EL (cell line): Measurements from ENCODE around the gene BCL7B.
"Not testable (repeated sequence)": the region's sequence is repeated elsewhere in the genome, so short reads cannot be mapped to it uniquely, and the experiment has no call there.

Source experiments
- DNase-seq: peaks from one replicate; pipeline ENCODE4 v3.0.0-alpha.2; 2016

BCL7B gene

DNA sequence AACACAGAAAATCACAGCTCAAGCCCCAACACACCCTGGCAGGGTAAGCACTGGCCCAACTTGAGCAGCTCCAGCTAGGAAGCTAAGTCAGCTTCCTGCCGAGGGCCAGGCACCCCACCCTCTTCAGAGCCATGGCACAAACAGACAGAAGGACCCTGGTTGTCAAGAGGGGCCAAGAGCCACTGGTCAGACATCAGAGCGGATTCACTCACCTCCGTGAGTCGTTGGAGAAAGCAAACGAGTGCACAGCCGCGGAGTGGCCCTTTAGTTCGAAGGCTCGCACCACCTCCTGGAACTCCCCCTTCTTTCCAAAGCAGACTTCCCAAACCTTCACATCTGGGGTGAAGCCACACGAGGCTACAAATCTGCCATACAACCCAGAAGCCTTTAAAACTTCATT is 13.5 kb upstream of the BCL7B start:
- no peak for DNase-seq

DNA sequence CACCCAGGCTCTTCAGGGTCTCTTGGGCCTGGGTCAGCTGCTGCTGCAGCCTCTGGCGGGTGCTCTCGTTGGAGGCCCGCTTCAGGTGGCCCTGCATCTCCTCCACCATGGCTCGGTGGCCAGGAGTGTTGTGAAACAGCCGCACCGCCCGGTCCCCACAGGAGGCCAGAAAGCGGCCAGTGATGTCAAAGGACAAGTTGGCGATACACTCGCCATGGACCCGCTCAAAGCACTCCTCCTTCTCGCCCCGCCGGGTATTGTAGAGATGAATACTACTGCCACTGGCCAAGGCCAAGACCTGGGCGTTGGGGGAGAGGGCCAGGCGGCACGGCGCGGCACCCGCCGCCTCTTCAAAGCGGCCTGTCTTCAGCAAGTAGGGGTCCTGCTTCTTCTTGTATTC is 13.0 kb upstream of the BCL7B start:
- no peak for DNase-seq

DNA sequence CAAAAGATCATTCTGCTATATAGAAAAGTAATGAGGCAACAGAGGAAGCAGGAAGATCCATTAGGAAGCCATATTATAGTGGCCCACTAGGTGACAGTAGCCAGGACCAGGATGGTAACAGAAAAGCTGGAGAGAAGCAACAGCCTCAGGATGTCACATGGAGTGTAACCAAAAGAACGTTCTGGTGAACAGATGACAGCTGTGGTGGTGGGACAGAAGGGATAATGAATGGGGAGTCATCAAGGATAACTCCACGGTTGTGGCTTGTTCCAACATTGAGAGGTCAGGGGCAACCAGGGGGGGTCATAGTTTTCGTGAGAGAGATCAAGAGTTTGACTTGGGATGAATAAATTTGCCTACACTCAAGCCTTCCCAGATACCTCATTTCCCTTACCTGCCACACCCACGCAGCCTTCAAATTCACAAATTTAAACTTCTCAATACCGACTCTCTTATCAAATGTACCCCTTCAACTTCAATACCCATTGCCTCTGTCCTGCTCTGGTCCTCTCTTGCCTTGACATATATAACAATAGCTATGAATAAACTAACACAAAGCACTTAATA is 11.6 kb upstream of the BCL7B start:
- no peak for DNase-seq

DNA sequence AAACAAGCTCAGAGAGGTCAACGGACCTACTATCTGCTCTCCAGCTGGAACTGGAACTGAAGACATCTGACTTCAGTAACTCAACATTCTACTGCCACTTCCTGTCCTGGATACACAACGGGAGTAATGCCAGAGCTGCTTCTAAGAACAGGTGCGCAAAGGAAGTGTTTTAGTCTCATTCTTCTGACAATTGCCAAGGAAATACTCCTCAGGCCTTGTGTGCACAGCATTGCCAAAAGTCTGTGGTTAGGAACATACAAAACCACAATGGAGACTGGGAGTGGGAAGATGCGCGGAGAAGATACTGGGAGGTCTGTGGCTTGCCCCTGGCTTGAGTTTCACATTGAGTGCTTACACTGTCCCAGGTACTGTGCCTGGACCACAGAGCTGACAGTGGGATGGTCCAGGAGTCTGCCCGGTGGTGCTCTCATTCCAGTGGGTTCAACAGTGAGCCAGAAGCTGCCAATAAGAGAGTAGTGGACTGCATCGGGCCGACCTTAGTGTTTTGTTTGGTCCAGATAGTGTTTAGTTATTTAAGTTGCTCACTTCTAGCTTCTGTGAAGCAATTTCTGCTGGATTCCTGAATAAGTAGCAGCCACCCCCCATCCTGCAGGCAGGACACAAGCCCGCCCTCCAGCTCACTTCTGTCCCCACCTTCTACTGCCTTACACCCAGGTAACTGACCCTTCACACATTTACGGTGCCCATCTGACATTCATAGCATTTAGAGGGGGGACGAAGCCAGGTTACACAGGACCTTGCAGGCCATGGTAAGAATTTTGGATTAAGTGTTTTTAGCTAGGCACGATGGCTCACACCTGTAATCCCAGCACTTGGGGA is 10.6 kb upstream of the BCL7B start:
- DNase-seq, result no peak

DNA sequence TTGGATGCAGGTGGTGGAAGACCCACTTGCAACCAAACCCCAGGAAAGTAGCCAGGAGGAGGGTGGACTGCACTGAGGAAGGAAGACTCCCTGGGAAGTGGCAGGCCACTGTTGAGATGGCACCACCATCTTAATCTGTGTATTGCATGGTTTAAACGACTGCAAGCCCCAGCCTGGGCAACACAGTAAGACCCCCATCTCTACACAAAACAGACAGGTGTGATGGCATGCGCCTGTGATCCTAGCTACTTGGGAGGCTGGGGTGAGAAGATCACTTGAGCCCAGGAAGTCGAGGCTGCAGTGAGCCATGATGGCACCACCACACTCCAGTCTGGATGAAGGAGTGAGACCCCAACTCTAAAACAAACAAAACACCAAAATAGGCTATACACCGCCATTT is 9.7 kb upstream of the BCL7B start:
- DNase-seq, result no peak

DNA sequence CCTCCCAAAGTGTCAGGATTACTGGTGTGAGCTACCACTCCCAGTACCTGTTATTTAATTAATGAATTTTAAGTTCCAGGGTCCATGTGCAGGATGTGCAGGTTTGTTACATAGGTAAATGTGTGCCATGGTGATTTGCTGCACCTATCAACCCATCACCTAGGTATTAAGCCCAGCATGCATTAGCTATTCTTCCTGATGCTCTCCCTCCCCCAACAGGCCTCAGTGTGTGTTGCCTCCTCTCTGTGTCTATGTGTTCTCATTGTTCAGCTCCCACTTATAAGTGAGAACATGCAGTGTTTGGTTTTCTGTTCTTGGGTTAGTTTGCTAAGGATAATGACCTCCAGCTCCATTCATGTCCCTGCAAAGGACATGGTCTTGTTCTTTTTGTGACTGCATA is 8.9 kb upstream of the BCL7B start:
- DNase-seq, result not testable (repeated sequence)

DNA sequence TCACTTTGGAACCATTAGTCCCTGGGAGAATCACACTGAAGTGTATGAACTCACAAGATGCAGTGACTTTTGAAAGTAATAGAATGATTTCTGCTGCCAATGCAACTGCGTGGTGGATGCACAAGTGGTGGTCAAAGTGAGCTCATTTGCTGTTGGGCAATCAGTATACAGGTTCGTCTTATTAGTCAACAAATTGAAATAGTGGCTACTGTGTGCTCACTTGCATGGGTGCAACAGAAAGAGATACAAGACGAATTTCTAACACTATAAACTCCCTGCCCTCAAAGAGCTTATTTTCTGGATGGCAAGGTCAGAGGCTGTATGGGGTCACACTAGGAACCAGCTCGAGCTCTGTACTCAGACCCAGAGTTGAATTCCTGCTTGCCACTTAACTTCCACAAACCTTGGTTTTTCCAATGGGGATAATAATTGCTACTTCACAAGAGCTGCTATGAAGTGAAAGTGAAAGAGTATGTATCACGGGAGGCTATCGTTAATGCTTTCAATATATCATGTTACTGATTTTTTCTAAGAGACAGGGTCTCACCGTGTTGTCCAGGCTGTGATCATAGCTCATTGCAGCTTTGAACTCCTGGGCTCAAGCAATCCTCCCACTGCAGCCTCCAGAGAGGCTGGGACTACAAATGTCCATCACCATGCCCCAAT is 8.3 kb upstream of the BCL7B start:
- DNase-seq, result no peak

DNA sequence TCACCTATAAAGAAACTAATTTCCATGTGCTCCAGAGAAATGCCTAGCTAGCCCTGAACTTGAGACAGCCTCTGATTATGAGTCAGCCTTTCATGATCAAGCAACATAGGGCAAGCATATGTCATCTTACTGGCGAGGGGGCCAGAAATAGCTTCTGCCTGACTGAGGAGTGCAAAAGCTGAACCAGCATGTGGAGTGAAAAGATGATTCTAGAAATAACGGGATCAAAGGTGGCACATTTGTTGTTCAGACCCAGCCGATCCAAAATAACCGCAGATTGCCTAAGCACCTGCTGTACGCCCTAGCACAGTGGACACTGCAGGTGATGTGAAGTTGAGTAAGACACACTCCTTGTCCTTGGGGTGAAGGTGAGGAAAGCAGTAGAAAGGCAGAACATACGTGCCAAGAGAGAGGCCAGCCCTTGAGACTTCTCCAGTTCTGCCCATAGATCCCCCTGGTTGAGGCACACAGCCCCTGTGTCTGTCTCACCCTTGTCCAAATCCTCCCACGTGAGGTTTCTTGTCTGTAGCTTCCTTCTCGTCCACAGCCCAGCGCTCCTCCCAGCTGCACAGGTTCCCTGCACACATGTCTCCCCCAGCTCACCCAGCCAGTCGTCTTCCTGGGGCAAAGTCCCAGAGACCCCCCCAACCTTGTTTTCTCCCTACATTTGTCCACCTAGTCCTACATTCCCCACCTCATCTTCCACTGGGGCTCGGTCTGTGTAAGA is 2.8 kb upstream of the BCL7B start:
- peak; percentile 80 for DNase-seq

DNA sequence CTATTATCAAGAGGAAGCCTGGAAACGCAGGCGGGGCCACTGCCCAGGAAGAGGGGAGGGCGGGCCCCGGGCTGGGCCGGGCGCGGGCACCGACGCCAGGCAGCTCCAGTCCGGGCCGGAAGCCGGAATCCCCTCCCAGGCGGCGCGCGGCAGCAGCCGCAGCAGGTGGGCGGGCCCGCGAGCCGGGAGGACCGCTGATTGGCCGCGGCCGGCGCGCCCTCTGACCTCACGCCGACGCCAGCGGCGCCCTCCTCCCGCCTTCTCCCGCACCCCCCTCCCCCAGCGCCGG is 438 bp downstream of the BCL7B start:
- DNase-seq, result peak; percentile 94

DNA sequence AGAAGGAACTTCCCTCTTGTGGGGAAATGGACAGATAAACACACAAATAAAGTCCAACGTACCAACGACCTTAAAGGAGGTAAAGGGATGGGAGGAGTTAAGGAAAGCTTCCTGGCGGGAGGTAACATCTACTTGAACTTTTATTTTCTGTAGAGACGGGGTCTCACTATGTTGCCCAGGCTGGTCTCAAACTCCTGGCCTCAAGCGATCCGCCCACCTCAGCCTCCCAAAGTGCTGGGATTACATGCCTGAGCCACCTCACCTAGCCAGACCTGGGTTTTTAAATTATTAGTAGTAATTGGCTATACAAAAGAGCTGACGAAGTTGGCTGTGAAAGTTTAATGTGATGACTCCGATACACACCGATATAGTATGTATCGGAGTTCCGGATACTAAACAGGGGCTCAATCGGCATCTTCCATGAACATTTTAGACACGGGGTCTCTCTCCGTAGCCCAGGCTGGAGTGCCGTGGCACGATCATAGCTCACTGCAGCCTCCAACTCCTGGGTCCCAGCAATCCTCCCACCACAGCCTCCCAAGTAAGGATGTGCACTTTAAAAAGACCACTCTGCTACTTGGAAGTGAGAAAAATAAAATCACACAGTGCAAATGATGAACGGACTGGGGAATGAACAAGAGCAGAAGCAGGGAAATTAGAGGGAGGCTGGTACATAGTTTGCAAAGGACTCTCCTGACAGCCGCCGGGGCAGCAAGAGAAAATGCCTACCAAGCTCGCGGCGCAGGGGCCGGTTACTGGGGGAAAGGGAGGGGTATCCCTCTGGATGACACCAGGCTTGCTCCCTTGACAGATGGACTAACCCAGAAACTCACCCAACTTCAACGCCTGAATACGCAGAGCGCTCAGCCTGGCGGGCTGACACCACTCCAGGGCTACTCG is 1.0 kb downstream of the BCL7B start:
- no peak for DNase-seq

DNA sequence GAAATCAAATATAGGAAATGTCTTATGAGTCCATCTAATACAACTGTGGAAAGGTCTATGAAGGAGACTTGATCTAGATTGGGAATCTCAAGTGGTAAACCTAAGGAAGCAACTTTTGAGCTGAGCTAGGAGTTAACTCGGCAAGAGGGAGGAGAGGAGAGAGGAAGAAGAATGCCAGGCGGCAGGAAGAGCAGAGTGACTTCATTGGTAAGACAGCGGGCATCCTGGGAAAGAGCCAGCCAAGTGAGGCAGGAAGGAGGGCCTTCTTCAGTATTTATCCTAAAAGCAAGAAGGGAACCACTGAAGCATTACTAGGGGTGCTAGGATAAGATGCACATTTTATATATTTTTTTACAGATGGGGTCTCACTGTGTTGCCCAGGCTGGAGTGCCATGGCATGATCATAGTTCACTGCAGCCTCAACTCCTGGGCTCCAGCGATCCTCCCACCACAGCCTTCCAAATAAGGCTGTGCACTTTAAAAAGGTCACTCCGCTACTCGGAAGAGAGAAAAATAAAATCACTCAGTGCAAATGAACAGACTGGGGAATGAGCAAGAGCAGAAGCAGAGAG is 2.0 kb downstream of the BCL7B start:
- DNase-seq, result peak; percentile 49

DNA sequence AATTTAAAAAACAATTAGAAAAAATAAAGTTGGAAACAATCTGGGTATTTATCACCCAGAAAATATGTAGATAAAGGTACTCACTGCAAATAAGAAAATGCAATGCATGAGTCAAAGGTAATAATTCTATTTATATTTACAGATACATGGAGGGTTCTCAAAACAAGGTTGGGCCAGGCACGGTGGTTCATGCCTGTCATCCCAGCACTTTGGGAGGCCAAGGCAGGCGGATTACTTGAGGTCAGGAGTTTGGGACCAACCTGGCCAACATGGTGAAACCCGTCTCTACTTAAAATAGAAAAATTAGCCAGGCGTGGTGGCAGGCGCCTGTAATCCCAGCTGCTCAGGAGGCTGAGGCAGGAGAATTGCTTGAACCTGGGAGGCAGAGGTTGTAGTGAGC is 7.4 kb downstream of the BCL7B start:
- not testable (repeated sequence) for DNase-seq

DNA sequence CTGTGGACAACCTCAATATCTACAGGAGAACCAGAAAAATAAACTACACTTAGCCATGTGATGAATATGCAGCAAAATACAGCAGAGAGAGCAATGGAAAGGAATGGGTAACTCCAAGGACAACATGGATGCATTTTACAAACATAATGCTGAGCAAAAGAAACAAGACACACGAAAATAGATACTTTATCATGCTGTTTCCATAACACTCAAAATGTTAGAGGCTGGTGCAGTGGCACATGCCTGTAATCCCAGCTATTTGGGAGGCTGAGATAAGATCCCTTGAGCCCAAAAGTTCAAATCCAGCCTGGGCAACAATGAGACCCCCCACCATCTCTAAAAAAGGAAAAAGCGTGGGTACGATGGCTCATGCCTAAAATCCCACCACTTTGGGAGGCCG is 8.3 kb downstream of the BCL7B start:
- DNase-seq, result no peak

DNA sequence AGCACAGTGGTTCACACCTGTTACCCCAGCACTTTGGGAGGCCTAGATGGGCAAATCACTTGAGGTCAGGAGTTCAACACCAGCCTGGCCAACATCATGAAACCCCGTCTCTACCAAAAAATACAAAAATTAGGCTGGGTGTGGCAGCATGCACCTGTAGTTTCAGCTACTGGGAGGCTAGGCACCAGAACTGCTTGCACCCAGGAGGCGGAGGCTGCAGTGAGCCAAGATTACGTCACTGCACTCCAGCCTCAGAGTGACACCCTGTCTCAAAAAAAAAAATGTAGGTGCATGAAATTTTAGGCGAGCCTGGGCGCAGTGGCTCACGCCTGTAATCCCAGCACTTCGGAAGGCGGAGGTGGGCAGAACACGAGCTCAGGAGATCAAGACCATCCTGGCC is 9.6 kb downstream of the BCL7B start:
- no peak for DNase-seq

DNA sequence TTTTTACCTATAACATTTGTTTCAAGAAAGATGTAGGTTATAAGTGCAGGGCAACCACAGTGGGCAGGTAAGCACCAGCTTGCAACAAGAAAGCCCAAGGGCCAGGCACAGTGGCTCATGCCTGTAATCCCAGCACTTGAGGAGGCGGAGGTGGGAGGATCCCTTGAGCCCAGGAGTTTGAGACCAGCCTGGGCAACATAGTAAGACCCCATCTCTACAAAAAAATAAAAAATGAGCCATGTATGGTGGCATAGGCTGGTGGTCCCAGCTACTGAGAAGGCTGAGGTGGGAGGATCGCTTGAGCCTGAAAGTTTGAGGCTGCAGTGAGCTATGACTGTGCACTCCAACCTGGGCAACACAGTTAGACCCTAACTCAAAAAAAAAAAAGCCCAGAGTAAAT is 12.8 kb downstream of the BCL7B start:
- DNase-seq, result no peak

DNA sequence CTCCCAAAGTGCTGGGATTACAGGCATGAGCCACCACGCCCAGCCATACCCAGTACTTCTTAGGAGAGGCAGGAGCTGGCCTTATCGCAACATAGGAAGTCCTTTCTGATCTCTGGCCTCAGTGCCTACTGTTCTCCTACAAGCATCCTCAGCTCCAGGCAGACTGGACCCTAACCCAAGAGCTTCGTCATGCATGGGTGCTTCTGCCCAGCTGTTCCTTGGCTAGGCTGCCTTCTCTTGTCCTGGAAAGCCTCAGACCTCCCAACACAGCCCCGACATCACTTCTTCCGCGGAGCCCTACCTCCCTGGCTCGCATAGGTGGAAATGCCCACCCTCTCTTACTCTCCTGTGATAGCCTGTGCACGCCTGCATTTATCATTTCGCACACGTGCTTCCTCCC is 15.8 kb downstream of the BCL7B start:
- no peak for DNase-seq

DNA sequence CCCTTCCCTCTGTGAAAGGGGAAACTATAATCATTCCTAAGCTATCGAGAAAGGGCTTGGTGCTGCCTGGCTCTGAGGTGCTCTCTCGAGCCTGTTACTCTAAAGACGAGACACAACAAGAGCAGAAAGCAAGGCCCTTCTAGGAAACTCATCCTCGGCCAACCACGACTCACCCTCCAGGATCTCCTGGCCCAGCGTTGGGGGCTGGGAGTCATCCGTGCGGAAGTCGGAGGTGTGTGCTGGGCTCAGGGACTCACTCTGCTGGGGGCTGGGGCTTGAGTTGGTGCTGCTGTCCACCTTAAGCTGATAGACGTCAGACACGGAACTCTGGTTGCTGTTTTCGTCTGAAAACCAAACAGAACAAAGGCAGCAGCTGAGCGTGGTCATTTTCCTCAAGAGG is 17.8 kb downstream of the BCL7B start:
- no peak for DNase-seq

DNA sequence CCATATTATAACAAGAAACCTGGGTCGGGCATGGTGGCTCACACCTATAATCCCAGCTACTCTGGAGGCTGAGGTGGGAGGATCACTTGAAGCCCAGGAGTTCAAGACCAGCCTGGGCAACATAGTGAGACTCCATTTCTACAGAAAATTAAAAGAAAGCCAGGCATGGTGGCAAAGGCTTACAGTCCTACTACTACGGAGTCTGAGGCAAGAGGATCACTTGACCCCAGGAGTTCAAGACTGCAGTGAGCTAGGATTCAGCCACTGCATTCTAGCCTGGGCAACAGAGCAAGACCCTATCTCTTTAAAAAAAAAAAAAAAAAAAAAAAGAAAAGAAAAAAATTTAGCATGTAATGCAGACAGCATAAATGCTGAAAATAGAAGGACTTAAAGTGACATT is 19.0 kb downstream of the BCL7B start:
- DNase-seq, result not testable (repeated sequence)

DNA sequence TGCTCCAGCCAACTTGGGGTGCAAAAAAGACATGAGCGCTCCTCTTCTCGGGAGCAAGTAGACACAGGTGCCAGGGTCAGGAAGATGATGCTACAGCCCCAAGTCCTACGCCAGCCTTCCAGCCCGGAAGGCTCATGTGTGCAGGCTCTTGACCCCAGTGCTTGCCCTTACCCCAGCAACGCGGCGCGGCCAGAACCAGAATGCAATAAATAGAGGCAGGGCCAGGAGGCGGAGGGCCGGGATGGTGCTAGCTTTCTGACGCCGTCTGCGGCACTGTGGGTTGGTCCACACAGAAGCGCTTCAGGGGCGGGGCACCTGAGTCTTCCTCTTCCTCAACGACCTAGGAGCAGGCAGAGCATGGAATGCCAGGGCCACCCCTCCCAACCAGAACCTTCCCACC is 20.4 kb downstream of the BCL7B start:
- DNase-seq, result no peak

DNA sequence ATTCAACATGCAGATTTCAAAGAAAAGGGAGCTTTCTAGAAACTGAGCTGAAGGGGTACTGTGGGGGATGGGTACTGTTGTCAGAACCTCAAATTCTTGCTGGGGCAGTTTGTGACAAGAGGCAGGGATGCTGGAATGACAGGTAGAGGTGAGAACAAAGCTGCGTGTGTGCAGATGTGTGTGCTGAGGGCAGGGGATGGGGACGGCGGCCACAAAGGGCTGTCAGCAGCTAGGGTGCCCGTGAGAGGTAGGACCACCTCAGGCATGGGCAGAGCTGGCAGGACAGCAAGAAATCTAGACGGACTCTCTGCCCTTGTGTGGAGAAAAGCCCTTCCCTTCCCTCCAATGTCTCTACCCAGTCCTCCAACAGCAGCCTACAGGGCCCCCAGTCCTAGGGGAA is 21.0 kb downstream of the BCL7B start:
- DNase-seq, result no peak

DNA sequence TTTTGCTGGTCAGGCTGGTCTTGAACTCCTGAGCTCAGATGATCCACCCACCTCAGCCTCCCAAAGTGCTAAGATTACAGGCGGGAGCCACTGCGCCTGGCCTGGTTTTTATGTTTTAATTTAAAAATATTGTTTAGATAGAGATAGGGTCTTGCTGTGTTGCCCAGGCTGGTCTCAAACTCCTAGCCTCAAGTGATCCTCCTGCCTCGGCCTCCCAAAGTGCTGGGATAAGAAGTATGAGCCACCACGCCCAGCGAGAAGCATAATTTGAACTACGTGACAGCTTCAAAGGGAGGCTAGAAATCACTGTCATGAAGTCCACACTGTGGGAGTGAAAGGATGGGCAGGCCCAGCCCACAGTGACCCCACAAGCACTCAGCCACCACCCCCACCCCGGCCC is 21.6 kb downstream of the BCL7B start:
- DNase-seq, result not testable (repeated sequence)

DNA sequence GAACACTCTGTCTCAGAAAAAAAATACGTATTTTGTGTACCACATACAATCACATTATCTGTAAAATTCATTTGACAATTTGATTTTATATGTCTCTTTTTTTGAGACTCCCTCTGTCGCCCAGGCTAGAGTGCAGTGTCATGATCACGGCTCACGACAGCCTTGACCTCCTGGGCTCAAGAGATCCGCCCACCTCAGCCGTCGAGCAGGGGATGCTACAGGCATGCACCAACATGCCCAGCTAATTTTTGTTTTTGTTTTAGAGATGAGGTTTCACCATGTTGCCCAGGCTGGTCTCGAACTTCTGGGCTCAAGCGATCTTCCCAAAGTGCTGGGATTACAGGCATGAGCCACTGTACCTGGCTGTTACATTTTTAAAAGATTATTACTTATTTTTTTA is 23.7 kb downstream of the BCL7B start:
- no peak for DNase-seq
